RWPE1 (cell line): ENCODE measurements around the gene ERP44.

Experiments
- CTCF ChIA-PET: fragments of 350-600 bp; sonication (Branson Sonifier 250); formaldehyde crosslinking; extraction: SDS; loops from one replicate; lab custom pipeline; 2021; lab: Yijun Ruan, JAX
- POLR2A ChIA-PET: fragments of 400-600 bp; formaldehyde crosslinking; extraction: SDS; loops from one replicate; lab custom pipeline; 2020; ENCODE audit warnings: antibody characterized with exemption; ENCODE audit not compliant: low non-redundant PET; lab: Yijun Ruan, JAX
- DNase-seq: peaks from one replicate; pipeline ENCODE4 v3.0.0; 2012; ENCODE audit warnings: low spot score
- H3K27ac ChIP-seq: fragments of 450-650 bp; 2 replicates; pipeline ENCODE4 v1.5.1; 2017
- CTCF ChIP-seq: fragments of 450-650 bp; conservative IDR thresholded peaks from 2 replicates; pipeline ENCODE4 v1.5.1; 2017; ENCODE audit warnings: low read depth, mild to moderate bottlenecking

Gene ERP44

GRCh38 chr9:100117316-100117715, 18.5 kb upstream of the ERP44 start:
- ChIA-PET POLR2A (no interaction called here), CTCF (no interaction called here)
- DNase-seq = no peak
- H3K27ac ChIP-seq = no peak overlapping the region
- no peak for TF ChIP-seq CTCF

- no peak for DNase-seq
- H3K27ac ChIP-seq = no peak overlapping the region
- POLR2A ChIA-PET = no interaction called here
- TF ChIP-seq CTCF = no peak
- CTCF ChIA-PET = no interaction called here
Observed at GRCh38 chr9:100112677-100113336, 14.0 kb upstream of the ERP44 start.

DNA sequence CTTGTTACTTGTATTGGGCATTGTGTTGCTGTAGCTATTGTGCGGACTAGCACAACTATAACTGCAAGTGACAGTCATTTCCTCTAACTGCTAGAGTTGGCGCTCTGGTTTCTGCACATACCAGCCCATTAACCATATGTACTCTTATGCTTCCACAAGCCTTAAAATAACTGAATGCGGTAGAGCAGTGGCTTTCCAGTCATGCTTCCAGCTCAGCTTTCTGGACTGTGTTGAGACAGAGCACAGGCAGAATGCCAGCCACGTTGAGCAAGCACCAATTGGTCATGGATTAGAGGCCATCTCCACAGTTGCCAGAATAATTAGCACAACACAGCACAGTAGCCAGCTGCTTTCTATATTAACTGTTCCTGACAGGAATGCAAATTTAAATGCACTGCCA, 12.4 kb upstream of the ERP44 start:
- ChIA-PET CTCF (no interaction called here), POLR2A (no interaction called here)
- DNase-seq = peak; percentile 86
- peak overlapping the region; percentile 11; the same call in 1 of the 2 replicates for H3K27ac ChIP-seq
- no peak for TF ChIP-seq CTCF

- no peak for DNase-seq
- POLR2A ChIA-PET = no interaction called here
- no peak overlapping the region for H3K27ac ChIP-seq
- CTCF ChIA-PET = no interaction called here
- TF ChIP-seq CTCF = no peak
Observed at GRCh38 chr9:100108559-100108958, 9.8 kb upstream of the ERP44 start.

GRCh38 chr9:100106616-100107015, 7.8 kb upstream of the ERP44 start:
- no peak for TF ChIP-seq CTCF

DNA sequence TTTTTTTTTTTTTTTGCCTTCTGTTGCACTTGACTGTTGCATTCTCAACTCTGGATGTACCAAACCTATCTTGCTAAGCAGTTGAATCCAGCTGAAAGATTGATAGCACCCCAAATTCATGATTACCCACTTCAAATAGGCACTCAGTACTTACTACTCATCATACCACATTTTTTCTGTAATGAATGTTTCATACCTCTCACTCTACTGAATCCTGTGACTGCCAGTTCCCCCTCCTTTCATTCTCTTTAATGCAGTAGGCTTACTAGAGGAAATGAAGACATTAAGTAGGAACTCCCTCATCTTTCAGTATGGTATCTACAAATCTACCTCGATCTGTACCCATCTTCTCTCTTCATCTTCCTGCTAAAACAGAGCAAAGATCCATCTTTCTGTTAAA, 7.1 kb upstream of the ERP44 start:
- CTCF ChIA-PET = interaction anchor here (0.5 kb wide), 1 partner anchor 531 kb away, joined by 5 read pairs; no protein-coding TSS in a partner anchor
- TF ChIP-seq CTCF = no peak
- H3K27ac ChIP-seq = no peak overlapping the region
- no peak for DNase-seq
- POLR2A ChIA-PET = no interaction called here

More at GRCh38 chr9:100106616-100107015, 7.8 kb upstream of the ERP44 start:
- CTCF ChIA-PET = interaction anchor here (0.5 kb wide), 1 partner anchor 532 kb away, joined by 5 read pairs; no protein-coding TSS in a partner anchor
- no peak for DNase-seq
- H3K27ac ChIP-seq = no peak overlapping the region
- POLR2A ChIA-PET = no interaction called here
